Trophoblast cell (in vitro differentiated cells and primary cell): ENCODE measurements around the gene SLC41A2.
A peak's percentile ranks its signal among the peaks of the same experiment; 100 is the strongest.

Experiments
- DNase-seq, 2 donors: peaks; one replicate each; pipeline ENCODE4 v3.0.0-alpha.2; 2016
- H2AFZ ChIP-seq: 2 replicates; pipeline ENCODE4 v1.6.1; 2013; ENCODE audit warnings: low read length, moderate library complexity, mild to moderate bottlenecking; ENCODE audit not compliant: insufficient read depth, poor library complexity
- H2AK5ac ChIP-seq: 2 replicates; pipeline ENCODE4 v1.6.1; 2013; ENCODE audit warnings: mild to moderate bottlenecking, low read length
- H2BK120ac ChIP-seq: 2 replicates; pipeline ENCODE4 v1.6.1; 2013; ENCODE audit warnings: low read length, mild to moderate bottlenecking, moderate library complexity; ENCODE audit not compliant: insufficient read depth, poor library complexity
- H2BK12ac ChIP-seq: 2 replicates; pipeline ENCODE4 v1.6.1; 2013; ENCODE audit warnings: mild to moderate bottlenecking, low read length, moderate library complexity
- H2BK5ac ChIP-seq: 2 replicates; pipeline ENCODE4 v1.6.1; 2013; ENCODE audit warnings: low read length, low read depth, moderate library complexity, mild to moderate bottlenecking; ENCODE audit not compliant: poor library complexity
- H3K14ac ChIP-seq: 2 replicates; pipeline ENCODE4 v1.6.1; 2013; ENCODE audit warnings: mild to moderate bottlenecking, low read length
- H3K18ac ChIP-seq: 2 replicates; pipeline ENCODE4 v1.6.1; 2013; ENCODE audit warnings: mild to moderate bottlenecking, low read length
- H3K23ac ChIP-seq: 2 replicates; pipeline ENCODE4 v1.6.1; 2013; ENCODE audit warnings: low read length
- H3K27ac ChIP-seq: 2 replicates; pipeline ENCODE4 v1.5.1; 2013; ENCODE audit warnings: low read depth, mild to moderate bottlenecking, inconsistent platforms, low read length, moderate library complexity
- H3K27me3 ChIP-seq: 2 replicates; pipeline ENCODE4 v1.6.1; 2013; ENCODE audit warnings: inconsistent platforms, mild to moderate bottlenecking, low read length, moderate library complexity; ENCODE audit not compliant: insufficient read depth
- H3K36me3 ChIP-seq, 2 experiments: 1 replicate in 1 of 2; 2 replicates in 1 of 2; pipeline ENCODE4 v1.6.1; 2013; ENCODE audit warnings: low read length in 2 of 2, mild to moderate bottlenecking in 2 of 2, moderate library complexity in 1 of 2; ENCODE audit not compliant: insufficient read depth in 2 of 2, control insufficient read depth in 1 of 2
- H3K4ac ChIP-seq: 2 replicates; pipeline ENCODE4 v1.6.1; 2013; ENCODE audit warnings: low read depth, mild to moderate bottlenecking, low read length, moderate library complexity
- H3K4me1 ChIP-seq, 2 experiments: 1 replicate in 1 of 2; 2 replicates in 1 of 2; pipeline ENCODE4 v1.6.1; 2013; ENCODE audit warnings: low read length in 2 of 2, mild to moderate bottlenecking in 2 of 2, moderate library complexity in 1 of 2; ENCODE audit not compliant: insufficient read depth in 2 of 2, control insufficient read depth in 1 of 2
- H3K4me2 ChIP-seq: 2 replicates; pipeline ENCODE4 v1.6.1; 2013; ENCODE audit warnings: inconsistent platforms, mild to moderate bottlenecking, low read length, moderate library complexity
- H3K4me3 ChIP-seq: 2 replicates; pipeline ENCODE4 v1.5.1; 2013; ENCODE audit warnings: mild to moderate bottlenecking, low read depth, low read length, inconsistent platforms
- H3K79me1 ChIP-seq: one replicate; pipeline ENCODE4 v1.6.1; 2013; ENCODE audit warnings: low read length
- H3K79me2 ChIP-seq: 2 replicates; pipeline ENCODE4 v1.6.1; 2013; ENCODE audit warnings: low read length, mild to moderate bottlenecking; ENCODE audit not compliant: control insufficient read depth, insufficient read depth, poor library complexity
- H3K9ac ChIP-seq: 2 replicates; pipeline ENCODE4 v1.6.1; 2013; ENCODE audit warnings: mild to moderate bottlenecking, low read length
- H3K9me3 ChIP-seq: 2 replicates; pipeline ENCODE4 v1.6.1; 2013; ENCODE audit warnings: low read depth, mild to moderate bottlenecking, control low read depth, inconsistent platforms, low read length; ENCODE audit not compliant: insufficient read depth
- H4K12ac ChIP-seq: 2 replicates; pipeline ENCODE4 v1.6.1; 2013; ENCODE audit warnings: low read depth, mild to moderate bottlenecking, low read length, moderate library complexity
- H4K8ac ChIP-seq: 2 replicates; pipeline ENCODE4 v1.6.1; 2013; ENCODE audit warnings: low read depth, mild to moderate bottlenecking, low read length, moderate library complexity
- H4K91ac ChIP-seq: one replicate; pipeline ENCODE4 v1.6.1; 2013; ENCODE audit warnings: low read depth, mild to moderate bottlenecking, low read length, moderate library complexity
- WGBS: extraction: QIAGEN DNeasy Blood & Tissue Kit; methylation state at CpG from one replicate; pipeline ENCODE4 v1.1.7; 2013; ENCODE audit warnings: missing lambda C conversion rate; ENCODE audit not compliant: insufficient read length, insufficient coverage; ENCODE audit errors: extremely low coverage; 5-methylcytosine and 5-hydroxymethylcytosine counted together

The SLC41A2 gene

GRCh38 chr12:104963757-104964156 is 5.7 kb upstream of the SLC41A2 start:
- Histone ChIP-seq H3K79me2 (no peaks in the 10 kb centered on the region), H3K27ac (no peak overlapping the region), H3K23ac (no peak overlapping the region), H3K27me3 (no peaks in the 10 kb centered on the region), H2BK120ac (no peak overlapping the region), H3K4me1 (no peaks in the 10 kb centered on the region), H4K12ac (no peak overlapping the region), H3K18ac (no peak overlapping the region), H2BK12ac (no peak overlapping the region), H3K79me1 (no peaks in the 10 kb centered on the region), H2AK5ac (no peak overlapping the region), H2AFZ (no peak overlapping the region), H4K8ac (no peak overlapping the region), H3K4me2 (no peak overlapping the region), H3K9me3 (no peaks in the 10 kb centered on the region), H2BK5ac (no peak overlapping the region), H3K14ac (no peak overlapping the region), H4K91ac (no peak overlapping the region), H3K9ac (no peak overlapping the region), H3K36me3 (no peaks in the 10 kb centered on the region), H3K4ac (no peak overlapping the region), H3K4me3 (no peak overlapping the region)
- DNase-seq: no peak
- no CpG with 5 or more reads among the region's 6 CpGs for whole genome bisulfite sequencing

- H3K9me3 ChIP-seq: no peaks in the 10 kb centered on the region
- no peaks in the 10 kb centered on the region for H3K36me3 ChIP-seq
- H3K27me3 ChIP-seq: peaks cover 2% of the 10 kb centered on the region
- no peak overlapping the region for H2BK120ac ChIP-seq
- H3K79me1 ChIP-seq: peaks cover 7% of the 10 kb centered on the region
- H3K14ac ChIP-seq: no peak overlapping the region
- no peak overlapping the region for H2BK12ac ChIP-seq
- no peak overlapping the region for H4K12ac ChIP-seq
- no peak overlapping the region for H3K4ac ChIP-seq
- H3K79me2 ChIP-seq: peaks cover 2% of the 10 kb centered on the region
- no peak overlapping the region for H4K91ac ChIP-seq
- no peak overlapping the region for H3K4me3 ChIP-seq
- DNase-seq: no peak
- no peak overlapping the region for H3K9ac ChIP-seq
- no peak overlapping the region for H3K18ac ChIP-seq
- WGBS: no CpG with 5 or more reads among the region's 4 CpGs
- no peak overlapping the region for H2AFZ ChIP-seq
- H2BK5ac ChIP-seq: no peak overlapping the region
- no peak overlapping the region for H3K27ac ChIP-seq
- H2AK5ac ChIP-seq: no peak overlapping the region
- no peak overlapping the region for H3K4me2 ChIP-seq
- no peak overlapping the region for H3K23ac ChIP-seq
- no peaks in the 10 kb centered on the region for H3K4me1 ChIP-seq
- no peak overlapping the region for H4K8ac ChIP-seq
Observed at GRCh38 chr12:104960464-104960863, 2.4 kb upstream of the SLC41A2 start.

- H3K4me3 ChIP-seq: no peak overlapping the region
- no CpG with 5 or more reads among the region's 2 CpGs for WGBS
- H3K14ac ChIP-seq: no peak overlapping the region
- H3K9ac ChIP-seq: no peak overlapping the region
- H3K23ac ChIP-seq: no peak overlapping the region
- H3K4ac ChIP-seq: no peak overlapping the region
- no peak overlapping the region for H3K27ac ChIP-seq
- H2BK12ac ChIP-seq: no peak overlapping the region
- no peak overlapping the region for H2BK5ac ChIP-seq
- peaks cover 2% of the 10 kb centered on the region for H3K79me2 ChIP-seq
- no peak overlapping the region for H3K18ac ChIP-seq
- H4K91ac ChIP-seq: no peak overlapping the region
- H2AFZ ChIP-seq: no peak overlapping the region
- peaks cover 2% of the 10 kb centered on the region for H3K27me3 ChIP-seq
- peaks cover 7% of the 10 kb centered on the region for H3K79me1 ChIP-seq
- no peak overlapping the region for H2AK5ac ChIP-seq
- no peaks in the 10 kb centered on the region for H3K9me3 ChIP-seq
- H4K8ac ChIP-seq: no peak overlapping the region
- peak in 1 of 2 donors; percentile 62 for DNase-seq
- no peaks in the 10 kb centered on the region for H3K4me1 ChIP-seq
- no peak overlapping the region for H3K4me2 ChIP-seq
- no peaks in the 10 kb centered on the region for H3K36me3 ChIP-seq
- H2BK120ac ChIP-seq: no peak overlapping the region
- H4K12ac ChIP-seq: no peak overlapping the region
Observed at GRCh38 chr12:104959335-104959841, 1.3 kb upstream of the SLC41A2 start.

GRCh38 chr12:104958805-104959334 is 780 bp upstream of the SLC41A2 start:
- H2BK120ac ChIP-seq: peak overlapping the region; percentile 83
- peak overlapping the region; percentile 42 for H3K18ac ChIP-seq
- H2BK5ac ChIP-seq: no peak overlapping the region
- H2AFZ ChIP-seq: peak overlapping the region; percentile 95
- H3K27ac ChIP-seq: no peak overlapping the region
- no peak overlapping the region for H4K12ac ChIP-seq
- H3K36me3 ChIP-seq: no peaks in the 10 kb centered on the region
- no peak overlapping the region for H3K9ac ChIP-seq
- DNase-seq: peak; percentile 22 to 56
- H3K4ac ChIP-seq: no peak overlapping the region
- H3K27me3 ChIP-seq: peaks cover 2% of the 10 kb centered on the region
- H3K4me1 ChIP-seq: no peaks in the 10 kb centered on the region
- H3K4me3 ChIP-seq: peak overlapping the region; percentile 86
- H2BK12ac ChIP-seq: peak overlapping the region; percentile 69
- H3K23ac ChIP-seq: no peak overlapping the region
- H4K8ac ChIP-seq: peak overlapping the region; percentile 84
- H3K14ac ChIP-seq: peak overlapping the region; percentile 81
- peaks cover 7% of the 10 kb centered on the region for H3K79me1 ChIP-seq
- H3K4me2 ChIP-seq: peak overlapping the region; percentile 100
- no peaks in the 10 kb centered on the region for H3K9me3 ChIP-seq
- WGBS: no CpG with 5 or more reads among the region's 14 CpGs
- H3K79me2 ChIP-seq: peaks cover 2% of the 10 kb centered on the region
- no peak overlapping the region for H2AK5ac ChIP-seq
- H4K91ac ChIP-seq: peak overlapping the region; percentile 93
